IPS-15b (cell line): ENCODE results near the gene CARS1.
A peak's percentile ranks its signal among the peaks of the same experiment; 100 is the strongest.

ENCODE experiments used
- H3K27me3 ChIP-seq: one replicate; pipeline ENCODE4 v1.6.1; 2013; ENCODE audit warnings: low read length; ENCODE audit not compliant: control insufficient read depth, insufficient read depth
- H3K36me3 ChIP-seq: one replicate; pipeline ENCODE4 v1.6.1; 2013; ENCODE audit warnings: low read length; ENCODE audit not compliant: control insufficient read depth, insufficient read depth
- H3K4me1 ChIP-seq: one replicate; pipeline ENCODE4 v1.6.1; 2013; ENCODE audit warnings: mild to moderate bottlenecking, low read length; ENCODE audit not compliant: control insufficient read depth, insufficient read depth
- H3K4me3 ChIP-seq: one replicate; pipeline ENCODE4 v1.5.1; 2013; ENCODE audit warnings: low read depth, low read length
- H3K9ac ChIP-seq: one replicate; pipeline ENCODE4 v1.6.1; 2013; ENCODE audit warnings: low read depth, mild to moderate bottlenecking, low read length
- H3K9me3 ChIP-seq: one replicate; pipeline ENCODE4 v1.6.1; 2013; ENCODE audit warnings: mild to moderate bottlenecking, low read length; ENCODE audit not compliant: control insufficient read depth, insufficient read depth

The CARS1 gene

GRCh38 chr11:3052109-3052479, 5.1 kb downstream of the CARS1 start:
- no peak overlapping the region for H3K4me3 ChIP-seq
- no peaks in the 10 kb centered on the region for H3K9me3 ChIP-seq
- H3K36me3 ChIP-seq, result peaks cover 9% of the 10 kb centered on the region
- H3K9ac ChIP-seq, result no peak overlapping the region
- H3K4me1 ChIP-seq, result peaks cover 4% of the 10 kb centered on the region
- H3K27me3 ChIP-seq, result no peaks in the 10 kb centered on the region

GRCh38 chr11:3051196-3052108, 5.8 kb downstream of the CARS1 start:
- peaks cover 9% of the 10 kb centered on the region for H3K36me3 ChIP-seq

GRCh38 chr11:3050386-3051195, 6.6 kb downstream of the CARS1 start:
- no peaks in the 10 kb centered on the region for H3K9me3 ChIP-seq
- peaks cover 4% of the 10 kb centered on the region for H3K4me1 ChIP-seq
- H3K36me3 ChIP-seq, result peaks cover 10% of the 10 kb centered on the region
- H3K4me3 ChIP-seq, result no peak overlapping the region
- no peaks in the 10 kb centered on the region for H3K27me3 ChIP-seq
- H3K9ac ChIP-seq, result peak overlapping the region; percentile 70

More at GRCh38 chr11:3051196-3052108, 5.8 kb downstream of the CARS1 start:
- H3K9me3 ChIP-seq, result no peaks in the 10 kb centered on the region
- H3K9ac ChIP-seq, result peak overlapping the region; percentile 70
- H3K4me3 ChIP-seq, result peak overlapping the region; percentile 11
- H3K27me3 ChIP-seq, result no peaks in the 10 kb centered on the region
- H3K4me1 ChIP-seq, result peaks cover 4% of the 10 kb centered on the region

GRCh38 chr11:3049430-3050243, 7.6 kb downstream of the CARS1 start:
- Histone ChIP-seq H3K9me3 (no peaks in the 10 kb centered on the region), H3K4me1 (peaks cover 4% of the 10 kb centered on the region), H3K27me3 (no peaks in the 10 kb centered on the region), H3K4me3 (no peak overlapping the region), H3K36me3 (peaks cover 13% of the 10 kb centered on the region), H3K9ac (no peak overlapping the region)

- peaks cover 15% of the 10 kb centered on the region for H3K36me3 ChIP-seq
Measured at GRCh38 chr11:3047637-3048036, 9.6 kb downstream of the CARS1 start.

GRCh38 chr11:3046641-3047040, 10.6 kb downstream of the CARS1 start:
- H3K27me3 ChIP-seq, result no peaks in the 10 kb centered on the region
- H3K4me1 ChIP-seq, result peaks cover 2% of the 10 kb centered on the region
- peaks cover 20% of the 10 kb centered on the region for H3K36me3 ChIP-seq
- H3K9ac ChIP-seq, result no peak overlapping the region
- H3K9me3 ChIP-seq, result no peaks in the 10 kb centered on the region
- H3K4me3 ChIP-seq, result no peak overlapping the region

More at GRCh38 chr11:3047637-3048036, 9.6 kb downstream of the CARS1 start:
- no peak overlapping the region for H3K4me3 ChIP-seq
- no peaks in the 10 kb centered on the region for H3K27me3 ChIP-seq
- H3K4me1 ChIP-seq, result peaks cover 4% of the 10 kb centered on the region
- H3K9me3 ChIP-seq, result no peaks in the 10 kb centered on the region
- no peak overlapping the region for H3K9ac ChIP-seq

- Histone ChIP-seq H3K36me3 (peaks cover 23% of the 10 kb centered on the region), H3K4me3 (no peak overlapping the region), H3K9me3 (no peaks in the 10 kb centered on the region), H3K9ac (no peak overlapping the region), H3K27me3 (no peaks in the 10 kb centered on the region), H3K4me1 (no peaks in the 10 kb centered on the region)
Measured at GRCh38 chr11:3046190-3046589, 11.0 kb downstream of the CARS1 start.

- H3K9me3 ChIP-seq, result no peaks in the 10 kb centered on the region
- H3K27me3 ChIP-seq, result no peaks in the 10 kb centered on the region
- H3K4me1 ChIP-seq, result no peaks in the 10 kb centered on the region
- no peak overlapping the region for H3K4me3 ChIP-seq
- peaks cover 30% of the 10 kb centered on the region for H3K36me3 ChIP-seq
- H3K9ac ChIP-seq, result no peak overlapping the region
Measured at GRCh38 chr11:3044915-3045314, 12.3 kb downstream of the CARS1 start.

- no peaks in the 10 kb centered on the region for H3K9me3 ChIP-seq
- H3K4me1 ChIP-seq, result no peaks in the 10 kb centered on the region
- H3K36me3 ChIP-seq, result peaks cover 33% of the 10 kb centered on the region
- H3K4me3 ChIP-seq, result no peak overlapping the region
- no peaks in the 10 kb centered on the region for H3K27me3 ChIP-seq
- no peak overlapping the region for H3K9ac ChIP-seq
Measured at GRCh38 chr11:3044004-3044403, 13.2 kb downstream of the CARS1 start.

- peak overlapping the region; percentile 37 for H3K9ac ChIP-seq
- H3K9me3 ChIP-seq, result no peaks in the 10 kb centered on the region
- no peaks in the 10 kb centered on the region for H3K4me1 ChIP-seq
- H3K4me3 ChIP-seq, result no peak overlapping the region
- H3K27me3 ChIP-seq, result no peaks in the 10 kb centered on the region
- peaks cover 33% of the 10 kb centered on the region for H3K36me3 ChIP-seq
Measured at GRCh38 chr11:3043315-3043871, 13.8 kb downstream of the CARS1 start.
